GM19397 (cell line): Measurements from ENCODE around the gene DDX24.

Experiments
- ATAC-seq: cut with Tn5 transposase; IDR thresholded peaks from one replicate; pipeline ENCODE4 v1.9.1; 2021; ENCODE audit warnings: mild to moderate bottlenecking, moderate library complexity; ENCODE audit not compliant: unreplicated experiment

Gene DDX24

GRCh38 chr14:94018308-94018707 is 62.7 kb downstream of the DDX24 start:
- ATAC-seq, result no peak

- no peak for ATAC-seq
These were observed 64.5 kb downstream of the DDX24 start for GRCh38 chr14:94016446-94016976.

GRCh38 chr14:94015223-94015622 is 65.8 kb downstream of the DDX24 start:
- no peak for ATAC-seq

GRCh38 chr14:94014382-94014781 is 66.6 kb downstream of the DDX24 start:
- ATAC-seq, result no peak

- no peak for ATAC-seq
These were observed 69.2 kb downstream of the DDX24 start for GRCh38 chr14:94011795-94012194.

- ATAC-seq, result no peak
These were observed 70.4 kb downstream of the DDX24 start for GRCh38 chr14:94010625-94011024.

GRCh38 chr14:94009767-94010166 is 71.2 kb downstream of the DDX24 start:
- ATAC-seq, result no peak

GRCh38 chr14:94008234-94008633 is 72.8 kb downstream of the DDX24 start:
- ATAC-seq, result no peak

GRCh38 chr14:94005324-94006073 is 75.5 kb downstream of the DDX24 start:
- no peak for ATAC-seq

GRCh38 chr14:94004015-94004414 is 77.0 kb downstream of the DDX24 start:
- no peak for ATAC-seq

GRCh38 chr14:94003397-94003796 is 77.6 kb downstream of the DDX24 start:
- ATAC-seq, result no peak

GRCh38 chr14:94001501-94002396 is 79.3 kb downstream of the DDX24 start:
- no peak for ATAC-seq

GRCh38 chr14:94001016-94001415 is 80.0 kb downstream of the DDX24 start:
- no peak for ATAC-seq

- ATAC-seq, result no peak
These were observed 80.7 kb downstream of the DDX24 start for GRCh38 chr14:94000267-94000666.

GRCh38 chr14:93999573-93999972 is 81.4 kb downstream of the DDX24 start:
- ATAC-seq, result no peak

GRCh38 chr14:93998871-93999403 is 82.1 kb downstream of the DDX24 start:
- ATAC-seq, result no peak
